T1000 (cell line): ENCODE measurements around the gene HEPN1.
"Not testable (repeated sequence)": the region's sequence is repeated elsewhere in the genome, so short reads cannot be mapped to it uniquely, and the experiment has no call there.

Source experiments
- DNase-seq: peaks from one replicate; lab custom pipeline; 2025; ENCODE audit warnings: mixed read lengths; lab: John Stamatoyannopoulos, UW

Gene HEPN1

GRCh38 chr11:124942466-124943253 is 23.6 kb downstream of the HEPN1 start:
- DNase-seq, result no peak

DNA sequence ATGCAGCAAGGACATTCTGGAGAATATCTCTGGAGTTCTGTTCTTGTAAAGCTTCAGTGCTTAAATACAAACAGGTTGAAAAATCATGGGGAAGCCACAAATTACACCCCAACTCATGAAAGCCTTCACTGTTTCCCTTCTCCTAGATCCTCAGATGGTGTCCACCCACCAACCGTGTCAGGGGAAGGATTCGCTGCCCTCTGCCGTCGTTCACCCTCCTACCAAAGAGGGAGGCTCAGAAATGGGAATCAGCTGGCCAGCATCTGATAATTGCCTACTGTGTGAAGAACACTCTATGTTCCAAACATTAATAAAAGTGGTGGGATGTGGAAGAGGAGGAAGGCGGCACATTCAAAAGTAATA is 24.2 kb downstream of the HEPN1 start:
- DNase-seq, result no peak

DNA sequence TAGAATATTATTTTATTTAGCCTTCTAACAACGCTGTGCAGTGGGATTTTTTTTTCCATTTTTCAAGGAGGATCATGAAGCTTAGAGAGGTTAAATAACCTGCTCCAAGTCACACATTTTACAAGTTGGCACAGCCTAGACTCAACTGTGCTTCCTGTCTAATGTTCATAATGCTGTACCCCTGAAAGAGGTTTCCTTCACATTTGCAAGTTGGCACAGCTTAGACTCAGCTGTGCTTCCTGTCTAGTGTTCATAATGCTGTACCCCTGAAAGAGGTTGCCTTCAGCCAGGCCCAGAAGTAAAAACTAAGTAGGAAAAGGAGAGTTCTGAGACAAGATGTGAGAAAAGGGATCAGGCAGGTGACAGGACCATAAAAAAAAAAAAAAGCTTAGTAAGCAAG is 24.7 kb downstream of the HEPN1 start:
- DNase-seq, result no peak

GRCh38 chr11:124944565-124944964 is 25.5 kb downstream of the HEPN1 start:
- DNase-seq, result no peak

DNA sequence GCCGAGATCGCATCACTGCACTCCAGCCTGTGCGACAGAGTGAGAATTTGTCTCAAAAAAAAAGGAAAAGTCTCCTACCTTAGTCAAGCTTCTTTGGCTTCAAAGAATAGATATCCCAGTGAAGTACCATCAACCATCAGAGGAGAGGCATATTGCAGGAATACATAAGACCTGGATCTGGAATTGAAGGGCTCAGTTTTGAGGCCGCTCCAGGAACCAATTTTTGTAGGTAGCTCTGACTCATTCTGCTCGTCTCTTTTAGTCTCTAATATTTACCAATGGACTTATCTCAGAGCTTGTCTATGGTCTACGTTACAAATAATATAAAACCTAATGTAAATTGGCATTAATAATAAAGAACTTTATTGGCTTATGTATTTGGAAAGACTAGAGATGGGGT is 26.8 kb downstream of the HEPN1 start:
- no peak for DNase-seq

GRCh38 chr11:124946735-124947141 is 27.7 kb downstream of the HEPN1 start:
- DNase-seq, result no peak

DNA sequence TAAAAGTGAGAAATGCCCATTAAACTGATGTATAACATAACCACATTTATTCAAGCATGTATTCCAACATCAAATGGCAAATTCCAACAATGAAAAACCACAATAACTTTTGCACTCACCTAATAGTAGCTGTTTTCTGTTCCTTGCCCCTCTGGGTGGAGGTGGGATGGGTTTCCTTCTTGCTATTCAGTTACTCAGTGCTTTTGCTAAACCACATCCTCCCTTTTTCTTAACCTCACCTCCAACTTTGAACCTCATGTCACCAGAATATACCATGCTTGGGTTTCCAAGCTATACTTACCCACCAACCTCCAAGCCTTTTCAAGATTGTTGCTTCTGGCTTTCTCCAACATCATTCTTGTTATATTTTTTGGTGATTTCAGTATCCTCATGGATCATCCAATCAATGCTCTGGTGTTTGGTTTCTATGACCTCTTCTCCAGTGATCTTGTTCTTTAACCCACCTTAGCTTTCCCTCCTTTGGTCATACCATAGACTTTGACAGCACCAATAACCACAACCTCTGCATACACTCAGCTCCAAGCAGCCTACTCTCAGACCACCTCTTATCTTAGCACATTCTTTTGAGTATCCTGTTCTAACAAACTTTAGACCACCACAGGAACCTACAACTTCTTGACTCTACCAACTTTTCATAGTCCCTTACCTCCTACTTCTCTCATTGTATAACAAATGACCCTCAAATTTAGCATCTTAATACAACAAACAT is 31.7 kb downstream of the HEPN1 start:
- no peak for DNase-seq

- no peak for DNase-seq
Observed at GRCh38 chr11:124951341-124951740, 32.3 kb downstream of the HEPN1 start.

DNA sequence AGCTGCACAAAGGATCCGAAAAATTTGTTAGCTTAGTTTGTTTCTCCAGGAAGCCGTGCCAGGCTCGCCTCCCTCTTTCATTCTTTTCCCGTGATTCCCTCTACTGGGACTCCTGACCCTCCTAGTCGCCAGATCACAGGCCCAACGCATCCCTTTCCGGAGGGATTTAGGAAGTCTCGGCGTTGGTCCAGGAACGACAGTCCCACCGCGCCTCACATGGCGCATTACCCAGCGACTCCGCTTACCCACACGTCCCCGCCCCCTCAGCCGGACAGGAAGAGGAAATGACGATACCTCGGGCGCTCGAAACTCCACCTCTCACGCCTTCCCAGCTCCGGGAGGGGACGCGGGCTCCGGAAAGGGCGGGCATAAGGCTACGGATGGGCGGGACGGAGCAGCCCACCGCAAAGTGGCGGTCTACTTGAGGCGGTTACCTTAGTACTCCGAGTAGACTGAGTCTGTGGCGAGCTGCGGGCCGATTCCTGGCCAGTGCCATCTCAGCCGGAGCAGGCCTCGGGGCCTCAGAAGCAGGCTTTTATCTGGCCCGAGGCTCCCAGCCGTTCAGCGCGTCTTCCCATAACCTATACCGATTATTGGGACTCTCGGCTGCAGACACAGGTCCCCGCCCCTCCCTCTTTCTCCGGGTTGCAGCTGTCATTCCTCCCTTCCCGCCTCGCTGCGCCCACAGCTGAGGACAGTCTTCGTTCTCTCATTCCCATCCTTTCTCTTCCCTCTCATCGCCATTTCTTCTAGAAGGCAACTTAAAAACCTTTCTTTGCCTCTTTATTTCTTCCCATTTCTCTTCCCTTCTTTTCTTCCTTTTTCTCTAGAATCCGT is 34.9 kb downstream of the HEPN1 start, which contains the start of gene CCDC15:
TSS of gene CCDC15 (plus strand) at position 450 of the 837 bp plus-strand sequence. CDS start 531 bp downstream, outside the sequence.
- DNase-seq, result peak; percentile 89

- no peak for DNase-seq
Observed at GRCh38 chr11:124954590-124954955, 35.5 kb downstream of the HEPN1 start.

- no peak for DNase-seq
Observed at GRCh38 chr11:124955035-124955434, 36.0 kb downstream of the HEPN1 start.

DNA sequence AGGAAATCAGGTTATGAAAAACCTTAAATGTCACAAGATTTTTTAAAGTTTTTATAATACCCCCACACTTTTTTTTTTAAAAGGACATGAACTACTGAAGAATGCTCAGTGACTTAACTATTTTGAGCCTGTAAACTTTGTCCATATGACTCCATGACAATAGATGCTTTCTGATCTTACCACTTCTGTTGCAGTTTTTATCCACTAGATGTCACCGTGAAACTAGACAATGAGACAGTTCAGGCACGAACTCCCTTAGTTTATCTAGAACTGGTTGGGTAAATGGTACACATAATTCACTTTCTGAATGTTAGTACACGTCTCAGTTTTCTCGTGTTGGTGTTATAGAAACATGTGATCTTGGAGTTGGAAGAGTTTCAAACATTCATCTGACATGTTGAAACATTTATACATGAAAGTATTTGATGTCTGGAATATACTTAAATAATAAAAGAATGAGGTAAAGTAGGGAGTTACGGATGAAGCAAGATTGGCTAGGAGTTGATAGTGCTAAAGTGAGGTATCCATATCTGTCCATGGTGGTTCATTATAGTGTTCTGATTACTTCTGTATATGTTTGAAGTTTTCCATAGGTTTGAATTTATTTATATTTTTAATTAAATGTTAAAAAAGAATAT is 43.0 kb downstream of the HEPN1 start:
- no peak for DNase-seq

GRCh38 chr11:124968197-124968596 is 49.1 kb downstream of the HEPN1 start:
- not testable (repeated sequence) for DNase-seq
